ENCODE measurements around the gene PKHD1.

- TF ChIP-seq REST (IDR thresholded peaks at IDR 0.05; ENCODE audit: insufficient read depth in 1 of 2, low read depth in 2 of 2, low read length in 2 of 2) (no peak), POLR2AphosphoS5 (IDR thresholded peaks at IDR 0.05; ENCODE audit: low read depth, low read length) (no peak), SIN3A (IDR thresholded peaks at IDR 0.05; ENCODE audit: borderline replicate concordance, insufficient read depth, low read length) (no peak), TAF1 (IDR thresholded peaks at IDR 0.05; ENCODE audit: borderline replicate concordance, insufficient read depth, low read length) (no peak)
Observed at GRCh38 chr6:52012582-52012981, 74.8 kb downstream of the PKHD1 start.
